ENCODE measurements around the gene TPP2.

The TPP2 gene

GRCh38 chr13:102708991-102709390 lies 112.2 kb downstream of the TPP2 start:
- H3K36me3 ChIP-seq (ENCODE audit: low read length), result no peaks in the 10 kb centered on the region
- no peak overlapping the region for H3K4me3 ChIP-seq (ENCODE audit: insufficient read depth, low read length, poor library complexity, severe bottlenecking)
- no peaks in the 10 kb centered on the region for H3K79me2 ChIP-seq (ENCODE audit: insufficient read depth, low read length)
- H4K20me1 ChIP-seq (ENCODE audit: low read depth, low read length), result no peaks in the 10 kb centered on the region
- H3K27me3 ChIP-seq (ENCODE audit: low read length), result no peaks in the 10 kb centered on the region
- H3K4me2 ChIP-seq (ENCODE audit: low read depth, low read length, poor library complexity, severe bottlenecking), result no peak overlapping the region
- H3K27ac ChIP-seq (ENCODE audit: low read depth, low read length), result no peak overlapping the region
- H2AFZ ChIP-seq (ENCODE audit: low read depth, low read length, severe bottlenecking), result no peak overlapping the region
- no peak overlapping the region for H3K9ac ChIP-seq (ENCODE audit: low read length)
- H3K9me3 ChIP-seq (ENCODE audit: insufficient read depth, low read length), result no peaks in the 10 kb centered on the region
- no peaks in the 10 kb centered on the region for H3K9me2 ChIP-seq (replicated peaks; ENCODE audit: insufficient read depth, low read length)
- TF ChIP-seq EZH2phosphoT487 (conservative IDR thresholded peaks at IDR 0.05; ENCODE audit: low read length), result no peak
- H3F3A ChIP-seq (ENCODE audit: insufficient read depth), result no peaks in the 10 kb centered on the region

- Histone ChIP-seq H3K79me2 (ENCODE audit: insufficient read depth, low read length) (no peaks in the 10 kb centered on the region), H3K9me3 (ENCODE audit: insufficient read depth, low read length) (no peaks in the 10 kb centered on the region), H3K9me2 (replicated peaks; ENCODE audit: insufficient read depth, low read length) (no peaks in the 10 kb centered on the region), H3K27me3 (ENCODE audit: low read length) (no peaks in the 10 kb centered on the region), H3K27ac (ENCODE audit: low read depth, low read length) (no peak overlapping the region), H4K20me1 (ENCODE audit: low read depth, low read length) (no peaks in the 10 kb centered on the region), H3K36me3 (ENCODE audit: low read length) (no peaks in the 10 kb centered on the region), H3K4me3 (ENCODE audit: insufficient read depth, low read length, poor library complexity, severe bottlenecking) (no peak overlapping the region), H3K4me2 (ENCODE audit: low read depth, low read length, poor library complexity, severe bottlenecking) (no peak overlapping the region), H2AFZ (ENCODE audit: low read depth, low read length, severe bottlenecking) (no peak overlapping the region), H3K9ac (ENCODE audit: low read length) (no peak overlapping the region), H3F3A (ENCODE audit: insufficient read depth) (no peaks in the 10 kb centered on the region)
- TF ChIP-seq CTCF (IDR thresholded peaks at IDR 0.05; ENCODE audit: insufficient read depth, low read length, poor library complexity, severe bottlenecking), result no peak
These were observed 112.8 kb downstream of the TPP2 start for GRCh38 chr13:102709536-102709935.

GRCh38 chr13:102710261-102710679 lies 113.5 kb downstream of the TPP2 start:
- no peaks in the 10 kb centered on the region for H3K9me2 ChIP-seq (replicated peaks; ENCODE audit: insufficient read depth, low read length)
- H3K27me3 ChIP-seq (ENCODE audit: low read length), result no peaks in the 10 kb centered on the region
- no peak overlapping the region for H3K4me2 ChIP-seq (ENCODE audit: low read depth, low read length, poor library complexity, severe bottlenecking)
- no peaks in the 10 kb centered on the region for H3K9me3 ChIP-seq (ENCODE audit: insufficient read depth, low read length)
- H3K4me3 ChIP-seq (ENCODE audit: insufficient read depth, low read length, poor library complexity, severe bottlenecking), result no peak overlapping the region
- H3K27ac ChIP-seq (ENCODE audit: low read depth, low read length), result no peak overlapping the region
- no peaks in the 10 kb centered on the region for H4K20me1 ChIP-seq (ENCODE audit: low read depth, low read length)
- H3K79me2 ChIP-seq (ENCODE audit: insufficient read depth, low read length), result no peaks in the 10 kb centered on the region
- TF ChIP-seq CTCF (IDR thresholded peaks at IDR 0.05; ENCODE audit: insufficient read depth, low read length, poor library complexity, severe bottlenecking), result no peak
- TF ChIP-seq EZH2phosphoT487 (conservative IDR thresholded peaks at IDR 0.05; ENCODE audit: low read length), result no peak
- H3K9ac ChIP-seq (ENCODE audit: low read length), result no peak overlapping the region
- no peak overlapping the region for H2AFZ ChIP-seq (ENCODE audit: low read depth, low read length, severe bottlenecking)
- H3K36me3 ChIP-seq (ENCODE audit: low read length), result no peaks in the 10 kb centered on the region
- H3F3A ChIP-seq (ENCODE audit: insufficient read depth), result no peaks in the 10 kb centered on the region

GRCh38 chr13:102715447-102715846 lies 118.7 kb downstream of the TPP2 start:
- H3F3A ChIP-seq (ENCODE audit: insufficient read depth), result no peaks in the 10 kb centered on the region
- H3K9me2 ChIP-seq (replicated peaks; ENCODE audit: insufficient read depth, low read length), result no peaks in the 10 kb centered on the region
- H2AFZ ChIP-seq (ENCODE audit: low read depth, low read length, severe bottlenecking), result no peak overlapping the region
- H3K36me3 ChIP-seq (ENCODE audit: low read length), result no peaks in the 10 kb centered on the region
- H4K20me1 ChIP-seq (ENCODE audit: low read depth, low read length), result no peaks in the 10 kb centered on the region
- no peaks in the 10 kb centered on the region for H3K79me2 ChIP-seq (ENCODE audit: insufficient read depth, low read length)
- H3K27me3 ChIP-seq (ENCODE audit: low read length), result no peaks in the 10 kb centered on the region
- H3K9me3 ChIP-seq (ENCODE audit: insufficient read depth, low read length), result no peaks in the 10 kb centered on the region
- H3K4me3 ChIP-seq (ENCODE audit: insufficient read depth, low read length, poor library complexity, severe bottlenecking), result no peak overlapping the region
- TF ChIP-seq CTCF (IDR thresholded peaks at IDR 0.05; ENCODE audit: insufficient read depth, low read length, poor library complexity, severe bottlenecking) (no peak), EZH2phosphoT487 (conservative IDR thresholded peaks at IDR 0.05; ENCODE audit: low read length) (no peak)
- no peak overlapping the region for H3K27ac ChIP-seq (ENCODE audit: low read depth, low read length)
- H3K4me2 ChIP-seq (ENCODE audit: low read depth, low read length, poor library complexity, severe bottlenecking), result no peak overlapping the region
- no peak overlapping the region for H3K9ac ChIP-seq (ENCODE audit: low read length)

All from SU-DHL-6 (cell line).